ENCODE measurements around the gene FRMD4A.

Gene FRMD4A

DNA sequence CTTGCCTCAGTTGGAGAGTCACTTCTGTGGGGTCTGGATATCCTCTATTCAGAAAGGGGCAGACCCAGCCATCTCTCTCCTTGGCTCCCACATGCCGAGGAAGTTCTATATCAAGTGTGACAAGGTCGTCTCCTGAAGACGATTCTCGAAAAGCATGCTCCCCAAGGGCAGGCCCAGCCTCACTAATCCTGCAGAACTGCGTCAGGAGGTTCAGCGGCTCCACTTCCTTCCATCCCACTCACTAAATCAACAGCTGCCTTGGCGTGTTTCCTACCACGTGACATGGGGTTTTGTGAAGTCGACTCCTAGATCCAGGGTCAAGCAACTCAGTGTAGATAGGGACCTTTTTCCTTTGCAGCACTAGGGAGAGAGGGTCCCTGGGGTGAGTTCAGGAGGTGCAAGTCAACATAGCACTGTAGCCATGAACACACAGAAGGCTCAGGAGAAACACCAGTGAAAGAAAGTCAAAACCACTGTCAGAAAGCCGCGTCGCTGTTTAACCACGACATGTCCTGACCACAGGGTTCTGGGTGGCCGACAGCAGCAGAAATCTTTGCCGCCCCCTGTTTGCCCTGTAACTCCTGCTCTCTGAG, 587.5 kb downstream of the FRMD4A start:
- no peak for TF ChIP-seq ZFX (IDR thresholded peaks at IDR 0.05; ENCODE audit: borderline replicate concordance)
- TF ChIP-seq, protein P1, sequence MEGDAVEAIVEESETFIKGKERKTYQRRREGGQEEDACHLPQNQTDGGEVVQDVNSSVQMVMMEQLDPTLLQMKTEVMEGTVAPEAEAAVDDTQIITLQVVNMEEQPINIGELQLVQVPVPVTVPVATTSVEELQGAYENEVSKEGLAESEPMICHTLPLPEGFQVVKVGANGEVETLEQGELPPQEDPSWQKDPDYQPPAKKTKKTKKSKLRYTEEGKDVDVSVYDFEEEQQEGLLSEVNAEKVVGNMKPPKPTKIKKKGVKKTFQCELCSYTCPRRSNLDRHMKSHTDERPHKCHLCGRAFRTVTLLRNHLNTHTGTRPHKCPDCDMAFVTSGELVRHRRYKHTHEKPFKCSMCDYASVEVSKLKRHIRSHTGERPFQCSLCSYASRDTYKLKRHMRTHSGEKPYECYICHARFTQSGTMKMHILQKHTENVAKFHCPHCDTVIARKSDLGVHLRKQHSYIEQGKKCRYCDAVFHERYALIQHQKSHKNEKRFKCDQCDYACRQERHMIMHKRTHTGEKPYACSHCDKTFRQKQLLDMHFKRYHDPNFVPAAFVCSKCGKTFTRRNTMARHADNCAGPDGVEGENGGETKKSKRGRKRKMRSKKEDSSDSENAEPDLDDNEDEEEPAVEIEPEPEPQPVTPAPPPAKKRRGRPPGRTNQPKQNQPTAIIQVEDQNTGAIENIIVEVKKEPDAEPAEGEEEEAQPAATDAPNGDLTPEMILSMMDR (IDR thresholded peaks at IDR 0.05): no peak
- H3K27ac ChIP-seq: no peak overlapping the region

- H3K27ac ChIP-seq: no peak overlapping the region
- TF ChIP-seq ZFX (IDR thresholded peaks at IDR 0.05; ENCODE audit: borderline replicate concordance): no peak
- TF ChIP-seq, protein P1 (IDR thresholded peaks at IDR 0.05): no peak
Observed at GRCh38 chr10:13741438-13741837, 589.3 kb downstream of the FRMD4A start.

GRCh38 chr10:13740461-13740860, 590.3 kb downstream of the FRMD4A start:
- TF ChIP-seq, protein P1 (IDR thresholded peaks at IDR 0.05): no peak
- TF ChIP-seq ZFX (IDR thresholded peaks at IDR 0.05; ENCODE audit: borderline replicate concordance): no peak

DNA sequence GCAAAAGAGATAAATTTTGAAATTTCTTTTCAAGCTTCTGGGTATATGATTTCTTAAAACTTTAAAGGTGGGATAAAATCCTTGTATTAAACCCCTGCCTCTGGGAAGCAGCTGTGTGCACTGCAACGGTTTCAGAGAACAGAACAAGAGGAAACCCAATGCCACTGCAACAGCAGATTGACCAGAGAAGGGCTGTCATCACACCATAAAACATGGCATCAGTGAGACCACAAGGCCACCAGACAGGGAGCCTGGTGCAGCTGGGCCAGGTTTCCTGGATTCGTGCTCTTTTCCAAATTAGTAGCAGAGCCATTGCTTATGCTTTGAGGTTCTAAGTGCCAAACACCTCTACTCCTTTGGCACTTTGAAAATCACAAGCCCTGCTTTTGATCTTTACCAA, 591.5 kb downstream of the FRMD4A start:
- no peak overlapping the region for H3K27ac ChIP-seq
- TF ChIP-seq, protein P1 (IDR thresholded peaks at IDR 0.05): no peak
- no peak for TF ChIP-seq ZFX (IDR thresholded peaks at IDR 0.05; ENCODE audit: borderline replicate concordance)

More at GRCh38 chr10:13740461-13740860, 590.3 kb downstream of the FRMD4A start:
- H3K27ac ChIP-seq: no peak overlapping the region

- TF ChIP-seq ZFX (IDR thresholded peaks at IDR 0.05; ENCODE audit: borderline replicate concordance): no peak
- TF ChIP-seq, protein P1 (IDR thresholded peaks at IDR 0.05): no peak
- no peak overlapping the region for H3K27ac ChIP-seq
Observed at GRCh38 chr10:13736506-13736905, 594.2 kb downstream of the FRMD4A start.

GRCh38 chr10:13734151-13734550, 596.6 kb downstream of the FRMD4A start:
- no peak for TF ChIP-seq ZFX (IDR thresholded peaks at IDR 0.05; ENCODE audit: borderline replicate concordance)
- TF ChIP-seq, protein P1 (IDR thresholded peaks at IDR 0.05): no peak
- H3K27ac ChIP-seq: no peak overlapping the region

GRCh38 chr10:13733071-13733470, 597.7 kb downstream of the FRMD4A start:
- TF ChIP-seq, protein P1 (IDR thresholded peaks at IDR 0.05): no peak
- H3K27ac ChIP-seq: no peak overlapping the region
